ENCODE results near the gene MTFR2.

DNA sequence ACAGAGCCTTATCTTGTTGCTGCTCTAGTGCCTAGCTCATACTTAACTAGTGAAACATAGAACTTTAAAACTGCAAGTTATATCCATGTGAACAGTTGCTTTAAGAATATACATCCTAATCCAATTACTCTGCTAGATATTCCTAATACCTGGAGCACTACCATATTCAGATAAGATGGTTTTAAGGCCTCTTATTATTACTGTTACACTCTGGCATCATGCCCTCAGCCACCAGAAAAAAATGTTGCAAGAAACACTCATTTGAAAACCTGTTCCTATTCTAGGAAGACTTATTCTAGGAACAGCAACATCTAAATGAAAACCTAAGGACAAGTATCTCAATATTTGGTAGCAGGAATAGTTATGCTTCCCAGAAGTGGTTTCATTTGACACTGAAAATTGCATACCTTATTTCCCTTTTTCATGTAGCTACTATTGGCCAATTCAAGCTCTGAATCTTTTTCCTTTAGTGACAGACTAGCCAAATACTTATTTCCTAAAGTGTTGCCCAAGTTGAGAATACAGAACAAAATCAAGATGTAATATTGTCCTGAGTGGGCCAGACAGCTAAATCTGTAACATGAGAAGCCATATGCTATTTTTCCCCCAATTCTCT, 4.8 kb upstream of the MTFR2 start:
- no peak for TF ChIP-seq SP1 (IDR thresholded peaks at IDR 0.05)
- no peak for TF ChIP-seq TARDBP (IDR thresholded peaks at IDR 0.05)
- no peak for TF ChIP-seq FOXK2 (IDR thresholded peaks at IDR 0.05)
- TF ChIP-seq NFRKB (IDR thresholded peaks at IDR 0.05) = no peak
- TF ChIP-seq, protein P1, sequence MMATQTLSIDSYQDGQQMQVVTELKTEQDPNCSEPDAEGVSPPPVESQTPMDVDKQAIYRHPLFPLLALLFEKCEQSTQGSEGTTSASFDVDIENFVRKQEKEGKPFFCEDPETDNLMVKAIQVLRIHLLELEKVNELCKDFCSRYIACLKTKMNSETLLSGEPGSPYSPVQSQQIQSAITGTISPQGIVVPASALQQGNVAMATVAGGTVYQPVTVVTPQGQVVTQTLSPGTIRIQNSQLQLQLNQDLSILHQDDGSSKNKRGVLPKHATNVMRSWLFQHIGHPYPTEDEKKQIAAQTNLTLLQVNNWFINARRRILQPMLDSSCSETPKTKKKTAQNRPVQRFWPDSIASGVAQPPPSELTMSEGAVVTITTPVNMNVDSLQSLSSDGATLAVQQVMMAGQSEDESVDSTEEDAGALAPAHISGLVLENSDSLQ (IDR thresholded peaks at IDR 0.05) = no peak
- no peak for TF ChIP-seq HDGF (IDR thresholded peaks at IDR 0.05; ENCODE audit: borderline replicate concordance)
- no peak for TF ChIP-seq FOXM1 (IDR thresholded peaks at IDR 0.05; ENCODE audit: borderline replicate concordance)
- no peak for TF ChIP-seq L3MBTL2 (conservative IDR thresholded peaks at IDR 0.05)
- TF ChIP-seq LEF1 (IDR thresholded peaks at IDR 0.05; ENCODE audit: borderline replicate concordance) = no peak

Data from HEK293T (cell line).